GM18505 (cell line): Measurements from ENCODE around the gene FAM217B.
"Not testable (repeated sequence)": the region's sequence is repeated elsewhere in the genome, so short reads cannot be mapped to it uniquely, and the experiment has no call there.

Experiments used
- ATAC-seq: cut with Tn5 transposase; IDR thresholded peaks from one replicate; pipeline ENCODE4 v1.9.1; 2021; ENCODE audit not compliant: unreplicated experiment
- POLR2A ChIP-seq: IDR thresholded peaks from 4 replicates; pipeline ENCODE4 v1.6.1; 2011; ENCODE audit warnings: borderline replicate concordance; ENCODE audit not compliant: insufficient read depth, insufficient read length; ENCODE audit errors: extremely low read depth

The FAM217B gene

DNA sequence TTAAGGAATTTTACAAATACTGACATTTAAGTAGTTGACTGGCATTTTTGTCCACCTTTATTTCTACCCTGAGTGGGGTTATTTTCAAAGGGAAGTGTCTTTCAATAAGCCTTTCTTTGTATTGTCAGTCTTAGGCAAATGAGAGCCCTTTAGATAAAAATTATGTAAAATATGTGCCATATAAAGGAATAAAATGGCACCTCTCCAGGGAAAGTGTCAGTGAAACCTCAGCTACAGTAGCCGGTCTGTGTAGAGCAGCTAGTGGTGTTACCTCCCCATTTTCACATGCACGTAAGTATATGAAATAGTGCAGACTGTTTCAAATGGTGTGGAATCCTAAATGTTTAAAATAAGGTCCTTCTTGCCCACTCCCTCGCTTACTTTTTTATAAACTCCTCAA lies 5.0 kb downstream of the FAM217B start:
- ATAC-seq: no peak
- TF ChIP-seq POLR2A: no peak

DNA sequence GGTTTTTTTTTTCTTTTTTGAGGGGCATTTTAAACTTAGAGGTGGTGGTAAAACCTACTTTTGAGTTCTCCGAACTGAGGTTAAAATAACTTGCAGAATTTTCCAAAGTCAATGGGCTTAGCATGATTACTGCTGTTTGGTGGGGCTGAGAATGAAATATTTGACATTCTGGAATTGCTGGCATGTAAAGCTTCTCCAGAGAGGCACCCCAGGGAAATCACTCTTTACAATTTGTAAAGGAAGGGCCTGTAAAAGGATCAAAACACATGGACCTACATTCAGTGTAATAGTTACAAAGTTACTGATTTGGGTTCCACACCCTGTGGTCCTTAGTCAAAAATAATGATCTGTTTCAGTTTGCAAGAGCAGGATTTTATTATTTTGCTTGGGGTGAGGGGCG lies 5.5 kb downstream of the FAM217B start:
- ATAC-seq: no peak
- no peak for TF ChIP-seq POLR2A

DNA sequence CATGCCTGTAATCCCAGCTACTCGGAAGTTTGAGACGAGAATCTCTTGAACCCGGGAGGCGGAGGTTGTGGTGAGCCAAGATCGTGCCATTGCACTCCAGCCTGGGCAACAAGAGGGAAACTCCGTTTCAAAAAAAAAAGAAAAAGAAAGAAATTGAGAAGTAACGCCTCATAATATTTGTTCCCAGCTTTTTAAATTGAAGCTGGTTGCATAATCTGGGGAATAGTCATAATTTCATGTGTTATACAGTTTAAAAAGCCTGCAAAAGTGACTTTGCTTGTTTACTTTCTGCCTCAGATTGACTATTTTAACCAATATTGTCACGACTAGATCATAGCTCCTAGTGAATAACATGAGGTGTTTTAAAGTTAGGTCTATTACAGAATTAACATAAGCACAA lies 7.2 kb downstream of the FAM217B start:
- no peak for ATAC-seq
- TF ChIP-seq POLR2A: no peak

- ATAC-seq: no peak
These were observed 8.0 kb downstream of the FAM217B start for GRCh38 chr20:59948212-59948611.

GRCh38 chr20:59948828-59949720 lies 8.9 kb downstream of the FAM217B start:
- peak; percentile 73 for ATAC-seq
- TF ChIP-seq POLR2A: no peak

More at GRCh38 chr20:59948212-59948611, 8.0 kb downstream of the FAM217B start:
- TF ChIP-seq POLR2A: no peak

GRCh38 chr20:59949911-59950310 lies 9.7 kb downstream of the FAM217B start:
- no peak for TF ChIP-seq POLR2A
- no peak for ATAC-seq

GRCh38 chr20:59954718-59955117 lies 14.5 kb downstream of the FAM217B start:
- no peak for TF ChIP-seq POLR2A
- ATAC-seq: no peak

DNA sequence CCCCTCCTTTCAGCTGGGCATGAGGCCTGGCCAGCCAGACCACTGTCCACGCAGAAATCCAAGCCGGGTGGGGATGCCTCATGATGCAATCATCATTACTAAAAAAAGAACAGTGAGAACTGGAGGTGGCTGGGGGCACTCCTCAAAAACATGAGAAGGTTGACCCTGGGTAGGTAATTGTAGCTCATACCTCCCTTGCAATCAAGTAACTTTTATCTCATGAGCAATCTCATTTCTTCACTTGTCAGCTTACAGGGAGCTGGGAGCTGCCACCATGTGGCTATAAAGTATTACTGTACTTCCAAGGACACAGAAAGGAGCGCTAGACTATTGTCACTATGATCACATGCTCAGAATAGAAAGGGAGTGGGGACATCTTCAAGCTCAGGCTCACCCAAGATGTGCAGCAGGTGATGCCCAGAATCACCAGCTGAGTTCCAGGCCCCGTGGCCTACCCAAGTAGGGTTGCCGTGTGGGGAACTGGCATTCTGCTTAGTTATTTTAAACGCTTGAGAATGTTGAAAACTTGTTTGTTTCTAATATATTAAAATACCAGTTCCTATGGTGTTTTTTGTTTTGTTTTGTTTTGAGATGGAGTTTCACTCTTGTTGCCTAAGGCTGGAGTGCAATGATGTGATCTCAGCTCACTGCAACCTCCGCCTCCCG lies 15.1 kb downstream of the FAM217B start:
- no peak for TF ChIP-seq POLR2A
- ATAC-seq: no peak

- not testable (repeated sequence) for ATAC-seq
These were observed 17.4 kb downstream of the FAM217B start for GRCh38 chr20:59957568-59957967.

GRCh38 chr20:59958123-59958522 lies 17.9 kb downstream of the FAM217B start, which contains the start of gene CDH26:
CDH26 (plus strand) TSS chr20:59958423; CDS start chr20:59958727, 304 bp downstream.
- no peak for ATAC-seq
- TF ChIP-seq POLR2A: no peak

DNA sequence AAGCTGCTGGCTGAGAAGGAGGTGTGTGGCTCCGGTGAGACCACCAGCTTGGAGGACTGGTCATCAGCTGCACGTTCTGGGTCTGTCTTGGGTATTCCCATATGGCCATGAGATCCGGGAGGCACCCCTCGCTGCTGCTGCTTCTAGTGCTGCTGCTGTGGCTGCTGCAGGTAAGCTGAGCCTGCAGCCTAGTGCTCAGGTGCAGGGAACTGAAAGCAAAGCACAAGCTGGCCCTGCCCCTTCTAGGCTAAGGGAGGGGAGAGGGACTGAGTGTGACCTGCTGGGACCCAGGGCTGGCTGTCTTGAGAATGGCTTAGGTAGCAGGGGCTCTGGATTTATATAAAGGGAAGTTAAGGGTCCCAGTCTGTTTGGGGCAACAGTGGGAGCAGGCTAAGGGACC lies 18.4 kb downstream of the FAM217B start:
- ATAC-seq: no peak
- TF ChIP-seq POLR2A: no peak

DNA sequence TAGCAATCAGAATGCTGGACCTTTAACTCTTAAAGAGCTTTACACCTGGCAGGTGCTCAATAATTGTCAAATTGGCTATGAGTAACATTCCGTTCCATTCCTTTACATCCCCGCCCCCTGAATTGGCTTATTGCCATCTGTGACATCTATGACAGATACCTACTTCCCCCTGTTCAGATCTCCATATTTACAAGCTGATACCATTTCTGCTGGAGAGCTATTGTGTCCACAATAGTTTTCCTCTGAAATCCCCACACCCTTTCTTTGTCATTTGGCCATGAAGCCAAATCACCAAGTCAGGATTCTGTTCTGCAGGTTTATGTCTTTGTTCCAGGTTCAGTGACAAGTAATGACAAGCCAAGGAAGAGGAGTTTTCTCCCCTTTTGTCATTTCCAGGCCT lies 21.2 kb downstream of the FAM217B start:
- ATAC-seq: no peak
- no peak for TF ChIP-seq POLR2A

GRCh38 chr20:59962155-59962554 lies 22.0 kb downstream of the FAM217B start:
- no peak for ATAC-seq

DNA sequence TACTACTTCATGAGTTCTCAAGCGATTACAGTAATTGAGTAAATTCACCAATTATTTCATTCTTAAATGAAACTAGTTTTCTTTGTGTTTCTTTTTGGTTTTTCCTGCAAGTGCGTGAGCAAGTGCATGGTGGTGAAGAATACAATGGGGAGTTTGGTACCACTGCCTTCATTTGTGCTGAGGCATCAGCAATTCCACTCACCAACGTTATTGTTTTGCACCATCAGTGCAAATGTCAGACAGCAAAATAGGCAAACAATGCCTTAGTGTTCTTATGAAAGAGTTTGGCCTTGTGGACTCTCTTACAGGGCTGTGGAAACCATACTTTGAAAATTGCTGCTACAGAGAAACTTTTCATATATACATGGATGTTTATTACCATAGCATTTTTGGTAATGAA lies 26.2 kb downstream of the FAM217B start:
- no peak for TF ChIP-seq POLR2A
- ATAC-seq: no peak

More at GRCh38 chr20:59962155-59962554, 22.0 kb downstream of the FAM217B start:
- TF ChIP-seq POLR2A: no peak
